ENCODE measurements around the gene SIX2. TPM values are rescaled to one million over a fixed set of nuclear protein-coding genes. Genes with fewer than 3 reads are reported as not detected.

The SIX2 gene
- polyA plus RNA-seq, 2 donors: 0.04 to 0.09 TPM

DNA sequence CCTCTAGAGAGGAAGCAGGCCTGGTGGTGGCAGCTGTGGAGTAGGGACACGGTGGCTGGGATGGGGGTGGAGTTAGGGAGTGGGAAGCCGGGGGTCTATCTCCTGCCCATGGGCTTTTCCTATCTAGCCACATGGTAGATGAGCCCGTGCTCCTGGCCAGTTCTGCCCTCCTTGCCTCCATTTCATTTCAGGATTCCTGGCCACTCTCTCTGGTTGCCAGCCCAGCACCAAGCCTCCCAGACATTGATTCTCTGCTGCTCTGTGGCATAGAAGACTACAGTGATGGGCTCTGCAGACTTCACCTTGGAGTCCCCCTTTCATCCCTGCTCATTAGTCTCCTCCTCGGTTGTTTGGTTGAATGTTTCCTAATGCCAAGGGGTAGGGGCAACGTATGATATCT, 48.4 kb downstream of the SIX2 start:
- WGBS, 2 donors: 86 to 93% methylated on average over 5 of the region's 5 CpGs
- no peaks in the 10 kb centered on the region for H3K36me3 ChIP-seq (ENCODE audit: control insufficient read depth in 2 of 2, insufficient read depth in 2 of 2, low read length in 1 of 2)
- peaks cover 0 to 3% of the 10 kb centered on the region in 2 donors for H3K4me1 ChIP-seq (ENCODE audit: control insufficient read depth in 2 of 2, insufficient read depth in 2 of 2, low read length in 1 of 2)
- H3K4me3 ChIP-seq (ENCODE audit: low read depth in 1 of 2, low read length in 2 of 2): no peak overlapping the region
- no peaks in the 10 kb centered on the region for H3K27me3 ChIP-seq (ENCODE audit: control insufficient read depth in 1 of 2, insufficient read depth in 2 of 2, low read length in 2 of 2)
- no peak overlapping the region for H3K27ac ChIP-seq (ENCODE audit: low read depth in 2 of 2, low read length in 1 of 2)
- H3K9me3 ChIP-seq (ENCODE audit: control insufficient read depth in 2 of 2, insufficient read depth in 1 of 2, low read depth in 1 of 2, low read length in 1 of 2): no peaks in the 10 kb centered on the region

DNA sequence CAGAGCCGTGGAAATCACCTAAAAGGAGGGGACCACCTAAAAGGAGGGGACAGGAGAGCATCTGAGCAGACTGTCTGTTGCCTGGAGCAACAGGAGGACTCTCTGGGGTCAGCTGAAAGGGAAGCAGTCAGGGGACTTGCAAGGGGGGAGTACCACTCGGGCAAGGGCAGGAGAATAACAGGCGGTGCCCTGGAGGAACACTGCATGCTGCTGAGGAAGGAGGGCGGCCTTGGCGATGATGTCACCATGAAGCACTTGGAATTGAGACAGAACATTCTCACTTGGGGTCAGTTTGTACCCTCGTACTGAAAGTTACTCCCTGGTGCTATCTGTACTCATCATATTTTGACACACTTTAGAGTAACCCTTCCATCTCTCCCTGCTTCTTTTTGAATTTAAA, 49.4 kb downstream of the SIX2 start:
- Histone ChIP-seq H3K9me3 (ENCODE audit: control insufficient read depth in 2 of 2, insufficient read depth in 1 of 2, low read depth in 1 of 2, low read length in 1 of 2) (no peaks in the 10 kb centered on the region), H3K4me3 (ENCODE audit: low read depth in 1 of 2, low read length in 2 of 2) (no peak overlapping the region), H3K4me1 (ENCODE audit: control insufficient read depth in 2 of 2, insufficient read depth in 2 of 2, low read length in 1 of 2) (peaks cover 7 to 8% of the 10 kb centered on the region in 2 donors), H3K36me3 (ENCODE audit: control insufficient read depth in 2 of 2, insufficient read depth in 2 of 2, low read length in 1 of 2) (no peaks in the 10 kb centered on the region), H3K27me3 (ENCODE audit: control insufficient read depth in 1 of 2, insufficient read depth in 2 of 2, low read length in 2 of 2) (peaks cover 2 to 5% of the 10 kb centered on the region in 2 donors), H3K27ac (ENCODE audit: low read depth in 2 of 2, low read length in 1 of 2) (no peak overlapping the region)
- WGBS, 2 donors: 70 to 71% methylated on average over 6 of the region's 6 CpGs

DNA sequence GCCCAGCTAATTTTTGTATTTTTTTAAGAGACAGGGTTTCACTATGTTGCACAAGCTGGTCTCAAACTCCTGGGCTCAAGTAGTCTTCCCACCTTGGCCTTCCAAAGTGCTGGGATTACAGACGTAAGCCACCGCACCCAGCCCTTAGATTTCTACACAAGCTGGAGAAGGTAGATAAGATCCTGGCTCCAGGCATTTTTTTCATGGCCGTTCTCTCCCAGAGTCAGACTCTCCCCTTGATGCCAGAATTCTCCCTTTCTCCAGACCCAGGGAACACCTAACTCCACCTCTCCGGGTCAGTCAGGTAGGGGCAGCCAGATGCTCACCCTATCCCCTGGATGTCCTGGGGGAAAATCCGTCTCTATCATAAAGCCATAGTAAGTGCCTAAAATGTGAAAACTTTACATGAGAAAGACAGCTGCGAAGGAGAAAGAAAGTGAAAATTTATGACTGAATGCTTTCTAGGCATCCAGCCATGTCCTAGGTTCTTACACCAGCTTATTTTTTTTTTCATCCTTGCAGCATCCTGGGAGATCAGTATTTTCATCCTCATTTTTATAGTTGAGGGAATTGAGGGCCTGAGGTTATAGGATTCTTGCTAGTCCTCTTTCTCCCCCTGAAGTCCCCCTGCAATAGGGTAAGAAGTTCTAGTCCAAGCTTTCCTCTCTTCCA, 51.5 kb downstream of the SIX2 start:
- no peak overlapping the region for H3K27ac ChIP-seq (ENCODE audit: low read depth in 2 of 2, low read length in 1 of 2)
- WGBS, 2 donors: 69 to 79% methylated on average over 6 of the region's 6 CpGs

DNA sequence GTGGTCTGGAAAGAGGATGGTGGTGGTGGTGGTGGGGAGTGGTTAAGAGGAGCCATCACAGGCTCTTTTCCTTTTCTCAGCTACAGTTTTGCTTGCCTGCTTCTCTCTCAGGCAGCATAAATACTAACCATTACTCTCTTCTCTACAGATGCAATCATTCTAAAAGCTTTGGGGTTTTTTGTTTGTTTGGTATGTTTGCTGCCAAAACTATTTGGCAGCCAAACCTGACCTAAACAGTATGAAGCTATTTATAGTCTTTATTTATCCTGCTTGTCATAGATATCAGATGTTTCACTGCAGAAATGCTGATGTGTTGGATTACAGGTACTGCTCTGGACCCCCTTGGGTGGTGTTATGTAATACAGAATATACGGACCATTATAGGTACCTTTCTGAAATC, 52.4 kb downstream of the SIX2 start:
- Histone ChIP-seq H3K4me3 (ENCODE audit: low read depth in 1 of 2, low read length in 2 of 2) (no peak overlapping the region), H3K9me3 (ENCODE audit: control insufficient read depth in 2 of 2, insufficient read depth in 1 of 2, low read depth in 1 of 2, low read length in 1 of 2) (no peaks in the 10 kb centered on the region), H3K27ac (ENCODE audit: low read depth in 2 of 2, low read length in 1 of 2) (no peak overlapping the region), H3K27me3 (ENCODE audit: control insufficient read depth in 1 of 2, insufficient read depth in 2 of 2, low read length in 2 of 2) (peaks cover 6 to 13% of the 10 kb centered on the region in 2 donors), H3K4me1 (ENCODE audit: control insufficient read depth in 2 of 2, insufficient read depth in 2 of 2, low read length in 1 of 2) (peaks cover 14% of the 10 kb centered on the region in 2 donors), H3K36me3 (ENCODE audit: control insufficient read depth in 2 of 2, insufficient read depth in 2 of 2, low read length in 1 of 2) (no peaks in the 10 kb centered on the region)
- WGBS, 2 donors: 56 to 71% methylated on average over 1 of the region's 1 CpG

More for the DNA sequence above, 51.5 kb downstream of the SIX2 start:
- Histone ChIP-seq H3K4me1 (ENCODE audit: control insufficient read depth in 2 of 2, insufficient read depth in 2 of 2, low read length in 1 of 2) (peaks cover 8 to 12% of the 10 kb centered on the region in 2 donors), H3K9me3 (ENCODE audit: control insufficient read depth in 2 of 2, insufficient read depth in 1 of 2, low read depth in 1 of 2, low read length in 1 of 2) (no peaks in the 10 kb centered on the region), H3K27me3 (ENCODE audit: control insufficient read depth in 1 of 2, insufficient read depth in 2 of 2, low read length in 2 of 2) (peaks cover 6 to 13% of the 10 kb centered on the region in 2 donors), H3K4me3 (ENCODE audit: low read depth in 1 of 2, low read length in 2 of 2) (no peak overlapping the region), H3K36me3 (ENCODE audit: control insufficient read depth in 2 of 2, insufficient read depth in 2 of 2, low read length in 1 of 2) (no peaks in the 10 kb centered on the region)

DNA sequence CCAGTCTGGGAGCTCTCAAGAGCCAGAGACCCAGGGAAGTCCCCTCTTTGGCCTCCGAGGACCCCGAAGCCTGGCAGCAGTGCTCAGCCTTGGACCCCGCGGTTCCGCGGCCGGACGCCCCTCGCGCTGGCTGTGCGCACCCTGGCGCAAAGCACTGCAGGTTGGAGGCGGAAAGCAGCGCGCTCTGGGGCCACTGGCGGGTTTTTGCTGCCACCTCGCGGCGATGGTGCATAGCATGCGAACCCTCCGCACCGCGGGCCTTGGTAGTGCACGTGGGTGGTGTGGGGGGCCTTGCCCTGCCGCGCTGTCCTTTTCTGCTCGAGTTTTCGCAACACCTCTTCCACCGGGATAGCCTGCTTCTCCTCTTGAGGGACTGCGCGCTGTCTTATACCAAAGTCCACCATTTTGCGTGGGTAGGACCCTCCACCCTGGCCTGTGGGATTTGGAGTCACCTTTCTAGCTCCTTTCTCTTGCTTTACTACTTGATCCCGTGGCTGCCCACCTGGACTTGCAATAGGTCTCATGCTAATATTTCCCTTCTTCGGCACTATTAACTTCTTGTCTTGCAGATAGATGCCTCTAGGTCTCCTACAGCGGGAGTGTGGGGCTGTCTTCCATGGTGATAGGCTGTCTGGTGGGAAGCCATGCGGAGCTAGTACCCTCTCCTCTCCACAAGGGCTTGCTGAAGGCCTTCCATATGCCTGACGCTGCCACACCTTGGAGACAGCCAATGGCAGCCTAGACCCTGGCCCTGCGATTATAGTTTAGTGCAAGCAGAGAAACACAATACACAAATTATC, 53.5 kb downstream of the SIX2 start:
- H3K27me3 ChIP-seq (ENCODE audit: control insufficient read depth in 1 of 2, insufficient read depth in 2 of 2, low read length in 2 of 2): peaks cover 9 to 17% of the 10 kb centered on the region in 2 donors
- H3K27ac ChIP-seq (ENCODE audit: low read depth in 2 of 2, low read length in 1 of 2): no peak overlapping the region
- H3K36me3 ChIP-seq (ENCODE audit: control insufficient read depth in 2 of 2, insufficient read depth in 2 of 2, low read length in 1 of 2): no peaks in the 10 kb centered on the region
- H3K9me3 ChIP-seq (ENCODE audit: control insufficient read depth in 2 of 2, insufficient read depth in 1 of 2, low read depth in 1 of 2, low read length in 1 of 2): no peaks in the 10 kb centered on the region
- H3K4me1 ChIP-seq (ENCODE audit: control insufficient read depth in 2 of 2, insufficient read depth in 2 of 2, low read length in 1 of 2): peaks cover 14% of the 10 kb centered on the region in 2 donors
- H3K4me3 ChIP-seq (ENCODE audit: low read depth in 1 of 2, low read length in 2 of 2): peak overlapping the region in 1 of 2 donors; percentile 5
- WGBS, 2 donors: 9 to 10% methylated on average over 38 of the region's 38 CpGs

Other genes starting within 250 kb of the SIX2 start
- not detected for gene SIX3, start 67.8 kb downstream of the SIX2 start, polyA plus RNA-seq

Measured in esophagus (tissue), 2 donors.